HepG2 (cell line): Measurements from ENCODE around the gene ABCF1. TPM values are rescaled to one million over a fixed set of nuclear protein-coding genes. Genes with fewer than 3 reads are reported as not detected.

ENCODE experiments used
- MEF2D ChIP-seq: sonication (generic); formaldehyde crosslinking; IDR thresholded peaks from 2 replicates; pipeline ENCODE4 v1.5.1; 2020; ENCODE audit warnings: mild to moderate bottlenecking, missing genetic modification reagents
- NR2F2 ChIP-seq: IDR thresholded peaks from 2 replicates; pipeline ENCODE4 v1.6.1; 2012; ENCODE audit warnings: low read depth, inconsistent platforms, borderline replicate concordance
- REST ChIP-seq, 2 experiments: IDR thresholded peaks; 2 replicates each; pipeline ENCODE4 v1.6.1; 2011 to 2012; ENCODE audit warnings: low read length in 2 of 2, borderline replicate concordance in 1 of 2, low read depth in 1 of 2, mild to moderate bottlenecking in 1 of 2, moderate library complexity in 1 of 2
- ZBTB46 ChIP-seq: sonication (generic); formaldehyde crosslinking; IDR thresholded peaks from 2 replicates; pipeline ENCODE4 v1.4.0; 2020; ENCODE audit warnings: mild to moderate bottlenecking, missing genetic modification reagents, borderline replicate concordance
- ZNF136 ChIP-seq: sonication (generic); formaldehyde crosslinking; IDR thresholded peaks from 2 replicates; pipeline ENCODE4 v1.8.1; 2022; ENCODE audit warnings: low read depth, mild to moderate bottlenecking, moderate library complexity, missing genetic modification reagents
- ZNF318 ChIP-seq: sonication (generic); formaldehyde crosslinking; IDR thresholded peaks from 2 replicates; pipeline ENCODE4 v1.4.0; 2020; ENCODE audit warnings: mild to moderate bottlenecking, missing genetic modification reagents
- polyA plus RNA-seq, 8 experiments: library from polyadenylated mRNA; depleted of rRNA in 3 of 8; stranded (reverse) in 7 of 8; unstranded in 1 of 8; fragments of >200 nt; fragmentation: Illumina TruSeq in 4 of 8; extraction: Trizol in 4 of 8; gene quantifications; 2 replicates each; pipeline versions ENCODE4 v1.2.1 to v1.2.3, GENCODE V29; 2011 to 2016; ENCODE audit warnings: low read depth in 4 of 8, missing spikeins in 1 of 8, mixed read lengths in 1 of 8; ENCODE audit not compliant: insufficient read depth in 1 of 8
- total RNA-seq, 5 experiments: library from RNA; depleted of rRNA; stranded (reverse); fragments of >200 nt; fragmentation: Illumina TruSeq; extraction: Trizol; gene quantifications; 2 replicates each; pipeline ENCODE4 v1.2.3, GENCODE V29; 2016; ENCODE audit warnings: low read depth in 1 of 5

ABCF1 gene
- total and polyA plus RNA-seq, 2 of the 13 experiments (the other 11 are each of a cell fraction or from before 2014, with no cell fraction given) = 25.4 to 98.9 TPM

- peak in 1 of 2 experiments; percentile 69; a peak in 1 of 4 replicates for TF ChIP-seq REST (IDR thresholded peaks at IDR 0.05; ENCODE audit: borderline replicate concordance in 1 of 2, low read depth in 1 of 2, low read length in 2 of 2)
- TF ChIP-seq MEF2D (CRISPR knock-in tag) = peak; percentile 55
- no peak; the same call in 1 of the 2 replicates for TF ChIP-seq NR2F2
- TF ChIP-seq ZBTB46 (CRISPR knock-in tag) = peak; percentile 96; the same call in 1 of the 2 replicates
- TF ChIP-seq ZNF136 (CRISPR knock-in tag) = no peak; the same call in none of the 2 replicates
- TF ChIP-seq ZNF318 (CRISPR knock-in tag) = peak; percentile 98
These were observed 14.1 kb upstream of the ABCF1 start, which contains the start of gene PRR3 (continued) for GRCh38 chr6:30556906-30557682.
